Heart left ventricle (tissue), 13 donors: ENCODE results near the gene PLEKHO2.

Experiments
- CTCF ChIP-seq, 12 donors: fragments of 200-600 bp; sonication (generic) in 4 of 12; IDR thresholded peaks; one replicate each; pipeline versions ENCODE4 v1.5.0 to v1.8.0; 2018 to 2022; ENCODE audit warnings: antibody characterized with exemption in 12 of 12, mild to moderate bottlenecking in 5 of 12
- POLR2A ChIP-seq, 2 donors: fragments of 450-650 bp; IDR thresholded peaks; one replicate each; pipeline ENCODE4 v1.6.1; 2017; ENCODE audit warnings: antibody characterized with exemption in 2 of 2, mild to moderate bottlenecking in 2 of 2, moderate library complexity in 2 of 2
- donor health status: ischemic (EF 13 %, LVEDD 7.1; RV severe dilation, severe dysfunction).
- donor health status: DM: no; HTN: yes; CAD: no.
- donor health status: DM: no; HTN: no; CAD: no.
- donor health status: ischemic (EF 25% LVEDD 6.9; RV normal size, moderate dysfunction).
- donor health status: ischemic (EF 25% LVEDD 5.7; RV mildly dilated, moderate dysfunction).
- donor health status: ischemic (EF 35%, LVEDD 5.7; RV mildly dilated, moderate dysfunction).
- donor health status: nonischemic (EF 11% LVEDD 7.7; RV severe dilation, severe dysfunction).
- donor health status: DM: yes; HTN: yes; CAD: no.
- donor health status: PGD.
- donor health status: ischemic (EF 29% LVEDD 5.4; RV normal size, mild dysfunction).
- donor health status: nonischemic (EF 23%, LVEDD 6.1; RV moderate dilation, normal function).

GRCh38 chr15:64810497-64811326 is 31.0 kb upstream of the PLEKHO2 start:
- no peak for TF ChIP-seq CTCF (IDR thresholded peaks at IDR 0.05)
- no peak for TF ChIP-seq POLR2A (IDR thresholded peaks at IDR 0.05)
